Measurements from ENCODE around the gene DPY19L1. TPM values are rescaled to one million over a fixed set of nuclear protein-coding genes. Genes with fewer than 3 reads are reported as not detected.
"Not testable (repeated sequence)": the region's sequence is repeated elsewhere in the genome, so short reads cannot be mapped to it uniquely, and the experiment has no call there.

The DPY19L1 gene
- total RNA-seq, 1 donor from 2014 or later, result 33.6 TPM

DNA sequence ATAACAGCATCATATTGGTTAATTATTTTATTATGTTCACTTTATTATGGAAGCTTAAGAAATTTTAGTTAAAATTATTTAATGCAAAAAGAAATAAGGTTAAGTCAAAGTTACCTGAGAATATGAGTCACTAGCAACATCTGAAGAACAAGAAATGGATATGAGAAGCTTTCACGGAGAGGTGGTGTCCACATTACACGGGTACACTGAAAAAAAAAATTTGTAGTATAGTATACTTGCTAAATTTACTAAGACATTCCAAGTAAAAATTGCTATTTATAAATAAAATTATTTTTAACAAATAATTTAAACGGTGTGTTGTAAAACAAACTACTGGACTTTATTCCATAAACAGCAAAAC, 63.9 kb downstream of the DPY19L1 start:
- H3K4me1 Mint-ChIP-seq (ENCODE audit: unreplicated experiment), result no peaks in the 10 kb centered on the region
- H3K27ac Mint-ChIP-seq (ENCODE audit: unreplicated experiment), result no peak overlapping the region
- no peaks in the 10 kb centered on the region for H3K27me3 Mint-ChIP-seq (ENCODE audit: unreplicated experiment)
- TF ChIP-seq, protein P1, sequence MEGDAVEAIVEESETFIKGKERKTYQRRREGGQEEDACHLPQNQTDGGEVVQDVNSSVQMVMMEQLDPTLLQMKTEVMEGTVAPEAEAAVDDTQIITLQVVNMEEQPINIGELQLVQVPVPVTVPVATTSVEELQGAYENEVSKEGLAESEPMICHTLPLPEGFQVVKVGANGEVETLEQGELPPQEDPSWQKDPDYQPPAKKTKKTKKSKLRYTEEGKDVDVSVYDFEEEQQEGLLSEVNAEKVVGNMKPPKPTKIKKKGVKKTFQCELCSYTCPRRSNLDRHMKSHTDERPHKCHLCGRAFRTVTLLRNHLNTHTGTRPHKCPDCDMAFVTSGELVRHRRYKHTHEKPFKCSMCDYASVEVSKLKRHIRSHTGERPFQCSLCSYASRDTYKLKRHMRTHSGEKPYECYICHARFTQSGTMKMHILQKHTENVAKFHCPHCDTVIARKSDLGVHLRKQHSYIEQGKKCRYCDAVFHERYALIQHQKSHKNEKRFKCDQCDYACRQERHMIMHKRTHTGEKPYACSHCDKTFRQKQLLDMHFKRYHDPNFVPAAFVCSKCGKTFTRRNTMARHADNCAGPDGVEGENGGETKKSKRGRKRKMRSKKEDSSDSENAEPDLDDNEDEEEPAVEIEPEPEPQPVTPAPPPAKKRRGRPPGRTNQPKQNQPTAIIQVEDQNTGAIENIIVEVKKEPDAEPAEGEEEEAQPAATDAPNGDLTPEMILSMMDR (IDR thresholded peaks at IDR 0.05; ENCODE audit: unreplicated experiment), result no peak
- H3K36me3 Mint-ChIP-seq (ENCODE audit: low read depth, unreplicated experiment), result peaks cover 14% of the 10 kb centered on the region
- DNase-seq (ENCODE audit: low spot score), result no peak
- H3K4me3 Mint-ChIP-seq (ENCODE audit: unreplicated experiment), result no peak overlapping the region
- no peaks in the 10 kb centered on the region for H3K9me3 Mint-ChIP-seq (ENCODE audit: unreplicated experiment)

DNA sequence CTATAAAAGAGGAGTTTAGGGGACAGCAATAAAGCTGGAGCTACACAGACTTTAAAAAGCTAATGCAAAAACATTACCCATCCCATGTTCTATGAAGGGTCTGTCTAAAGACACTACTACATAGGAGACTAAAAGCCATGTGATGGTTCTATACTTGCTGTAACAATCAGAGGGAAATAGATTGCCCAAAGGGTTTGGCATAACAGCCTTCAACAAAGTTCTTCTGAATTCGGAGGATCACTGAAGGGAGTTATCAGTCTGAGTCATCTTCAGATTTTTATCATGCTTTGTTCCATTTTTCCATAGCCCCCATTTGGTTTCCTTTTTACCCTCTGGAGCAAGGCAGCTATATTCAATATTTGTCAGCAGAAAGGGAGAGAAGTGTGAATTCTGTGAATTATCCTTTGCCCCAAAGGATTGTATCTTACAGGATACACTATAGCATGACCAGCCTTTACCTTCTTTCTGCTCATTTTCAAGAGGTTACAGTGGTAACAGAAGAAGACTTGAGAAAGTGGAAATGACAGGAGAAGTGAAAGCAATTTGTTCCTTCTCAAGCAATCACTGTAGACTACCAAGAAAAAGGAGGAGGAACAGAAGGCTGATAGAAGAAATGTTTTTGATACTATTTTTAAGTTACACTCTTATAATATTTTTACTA, 64.4 kb downstream of the DPY19L1 start:
- DNase-seq (ENCODE audit: low spot score); H3K27me3 Mint-ChIP-seq (ENCODE audit: unreplicated experiment); H3K27ac Mint-ChIP-seq (ENCODE audit: unreplicated experiment); H3K4me1 Mint-ChIP-seq (ENCODE audit: unreplicated experiment); H3K4me3 Mint-ChIP-seq (ENCODE audit: unreplicated experiment); H3K9me3 Mint-ChIP-seq (ENCODE audit: unreplicated experiment): not testable (repeated sequence)
- peaks cover 14% of the 10 kb centered on the region for H3K36me3 Mint-ChIP-seq (ENCODE audit: low read depth, unreplicated experiment)

DNA sequence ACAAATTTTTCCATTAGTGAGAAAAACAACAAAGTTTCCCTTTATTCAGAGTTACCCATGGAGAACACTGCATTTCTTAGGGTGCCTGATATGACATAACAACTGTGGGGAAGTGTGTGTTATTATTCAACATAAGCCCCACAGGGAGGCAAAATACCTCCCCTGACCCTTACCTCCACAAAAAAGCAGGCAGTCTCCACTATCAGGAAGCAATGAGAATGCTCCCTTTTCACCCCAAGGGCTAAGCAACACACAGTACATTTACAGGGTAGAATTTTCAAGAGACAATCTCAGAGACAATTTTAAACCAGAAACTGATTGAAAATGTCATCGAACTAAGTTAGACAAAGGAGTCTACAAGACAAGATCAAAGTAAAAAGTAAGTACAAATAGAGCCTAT, 69.5 kb downstream of the DPY19L1 start:
- not testable (repeated sequence) for H3K4me3 Mint-ChIP-seq (ENCODE audit: unreplicated experiment); H3K4me1 Mint-ChIP-seq (ENCODE audit: unreplicated experiment); DNase-seq (ENCODE audit: low spot score); H3K27ac Mint-ChIP-seq (ENCODE audit: unreplicated experiment); H3K27me3 Mint-ChIP-seq (ENCODE audit: unreplicated experiment); H3K9me3 Mint-ChIP-seq (ENCODE audit: unreplicated experiment)
- peaks cover 14% of the 10 kb centered on the region for H3K36me3 Mint-ChIP-seq (ENCODE audit: low read depth, unreplicated experiment)

DNA sequence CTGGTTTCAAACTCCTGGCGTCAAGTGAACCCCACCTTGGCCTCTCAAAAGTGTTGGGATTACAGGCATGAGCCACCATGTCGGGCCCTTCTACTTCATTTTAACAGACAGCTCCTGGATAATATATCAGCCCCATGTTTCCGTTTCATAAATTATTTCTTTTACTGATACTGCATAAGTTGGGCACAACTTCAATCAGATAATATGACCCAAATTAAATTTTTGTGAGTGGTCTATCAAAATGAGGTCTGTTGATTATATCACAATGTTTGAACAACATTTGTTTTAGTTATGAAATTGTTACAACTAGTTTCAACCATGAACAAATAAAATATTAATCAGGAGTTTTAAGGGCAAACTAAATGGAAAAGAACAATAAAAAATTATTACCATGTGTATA, 70.8 kb downstream of the DPY19L1 start:
- H3K9me3 Mint-ChIP-seq (ENCODE audit: unreplicated experiment); H3K27me3 Mint-ChIP-seq (ENCODE audit: unreplicated experiment); H3K4me1 Mint-ChIP-seq (ENCODE audit: unreplicated experiment); H3K27ac Mint-ChIP-seq (ENCODE audit: unreplicated experiment); DNase-seq (ENCODE audit: low spot score); H3K36me3 Mint-ChIP-seq (ENCODE audit: low read depth, unreplicated experiment); H3K4me3 Mint-ChIP-seq (ENCODE audit: unreplicated experiment): not testable (repeated sequence)

DNA sequence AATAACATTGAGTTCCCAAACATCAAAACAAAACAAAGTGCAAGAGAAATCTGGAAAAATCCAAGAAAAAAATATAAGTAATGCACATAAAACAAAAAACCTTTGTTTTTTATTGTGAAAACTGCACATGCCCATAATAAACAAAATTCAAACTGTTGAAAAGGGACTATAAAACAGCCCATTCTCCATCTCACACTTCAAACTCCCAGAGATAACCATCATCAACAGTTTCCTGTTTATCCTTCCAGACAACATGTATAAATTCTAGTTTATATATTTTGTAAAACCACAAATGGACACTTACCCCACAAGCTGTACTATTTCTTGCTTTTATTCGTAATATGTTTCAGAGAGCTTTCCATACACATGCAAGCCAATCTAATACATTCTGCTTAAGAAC, 79.3 kb downstream of the DPY19L1 start:
- no peak for DNase-seq (ENCODE audit: low spot score)
- Mint-ChIP-seq H3K27me3 (ENCODE audit: unreplicated experiment) (no peaks in the 10 kb centered on the region), H3K9me3 (ENCODE audit: unreplicated experiment) (no peaks in the 10 kb centered on the region), H3K27ac (ENCODE audit: unreplicated experiment) (no peak overlapping the region), H3K36me3 (ENCODE audit: low read depth, unreplicated experiment) (peaks cover 4% of the 10 kb centered on the region), H3K4me1 (ENCODE audit: unreplicated experiment) (no peaks in the 10 kb centered on the region), H3K4me3 (ENCODE audit: unreplicated experiment) (no peak overlapping the region)
- TF ChIP-seq, protein P1 (IDR thresholded peaks at IDR 0.05; ENCODE audit: unreplicated experiment), result no peak

DNA sequence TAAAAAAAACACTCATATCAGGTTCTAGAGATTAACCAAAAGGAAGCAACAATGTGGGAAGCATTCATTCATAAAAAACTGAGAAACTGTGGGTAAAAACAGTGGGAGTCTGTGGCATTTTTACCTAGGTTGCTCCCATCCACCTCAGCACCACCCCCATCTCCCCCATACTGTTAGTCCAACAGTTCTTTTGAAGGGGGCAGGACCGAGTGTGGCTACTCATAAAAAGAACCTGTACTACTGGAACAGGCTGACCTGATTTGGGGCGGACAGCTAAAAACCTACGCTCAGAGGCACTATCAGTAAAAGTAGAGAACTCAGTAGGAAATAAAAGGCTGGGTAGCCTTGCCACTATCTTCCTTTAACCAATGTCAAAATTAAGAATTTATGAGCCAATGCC, 84.5 kb downstream of the DPY19L1 start:
- H3K36me3 Mint-ChIP-seq (ENCODE audit: low read depth, unreplicated experiment), result no peaks in the 10 kb centered on the region
- no peak for DNase-seq (ENCODE audit: low spot score)
- no peak overlapping the region for H3K4me3 Mint-ChIP-seq (ENCODE audit: unreplicated experiment)
- H3K27me3 Mint-ChIP-seq (ENCODE audit: unreplicated experiment), result no peaks in the 10 kb centered on the region
- H3K27ac Mint-ChIP-seq (ENCODE audit: unreplicated experiment), result no peak overlapping the region
- H3K9me3 Mint-ChIP-seq (ENCODE audit: unreplicated experiment), result no peaks in the 10 kb centered on the region
- TF ChIP-seq, protein P1 (IDR thresholded peaks at IDR 0.05; ENCODE audit: unreplicated experiment), result no peak
- H3K4me1 Mint-ChIP-seq (ENCODE audit: unreplicated experiment), result peaks cover 27% of the 10 kb centered on the region

All from endothelial cell (in vitro differentiated cells).